CD14-positive monocyte (primary cell): Measurements from ENCODE around the gene FALEC. TPM values are rescaled to one million over a fixed set of nuclear protein-coding genes. Genes with fewer than 3 reads are reported as not detected.

ENCODE experiments used
- DNase-seq, 3 donors: peaks; one replicate each; pipeline ENCODE4 v3.0.0-alpha.2; 2011 to 2022
- H2AFZ ChIP-seq: 2 replicates; pipeline ENCODE4 v1.6.0; 2012; ENCODE audit warnings: mild to moderate bottlenecking, low read depth, low read length, inconsistent platforms; ENCODE audit not compliant: insufficient read depth, poor library complexity, severe bottlenecking
- H3K27ac ChIP-seq, 2 donors: 1 replicate in 1 of 2; 2 replicates in 1 of 2; pipeline ENCODE4 v1.5.1; 2012 to 2013; ENCODE audit warnings: low read length in 2 of 2, control low read depth in 1 of 2, inconsistent platforms in 1 of 2, low read depth in 1 of 2, mild to moderate bottlenecking in 1 of 2
- H3K27me3 ChIP-seq, 2 donors: one replicate each; pipeline versions ENCODE4 v1.6.0 to v1.6.1; 2011 to 2013; ENCODE audit warnings: low read length in 2 of 2; ENCODE audit not compliant: control insufficient read depth in 2 of 2, insufficient read depth in 2 of 2
- H3K36me3 ChIP-seq, 2 donors: replicated peaks in 1 of 2; 1 replicate in 1 of 2; 2 replicates in 1 of 2; pipeline versions ENCODE4 v1.5.1 to v1.6.1; 2012 to 2013; ENCODE audit warnings: low read length in 2 of 2, control low read depth in 1 of 2, inconsistent platforms in 1 of 2, mild to moderate bottlenecking in 1 of 2; ENCODE audit not compliant: insufficient read depth in 2 of 2, control insufficient read depth in 1 of 2
- H3K4me1 ChIP-seq, 2 donors: 1 replicate in 1 of 2; 2 replicates in 1 of 2; pipeline versions ENCODE4 v1.5.1 to v1.6.1; 2012 to 2013; ENCODE audit warnings: low read length in 2 of 2, control low read depth in 1 of 2, inconsistent platforms in 1 of 2, mild to moderate bottlenecking in 1 of 2, moderate library complexity in 1 of 2; ENCODE audit not compliant: insufficient read depth in 2 of 2, control insufficient read depth in 1 of 2
- H3K4me2 ChIP-seq: replicated peaks from 2 replicates; pipeline ENCODE3; 2012; ENCODE audit warnings: low read length, moderate library complexity, mild to moderate bottlenecking; ENCODE audit not compliant: poor library complexity, severe bottlenecking; ENCODE audit errors: extremely low read depth
- H3K4me3 ChIP-seq, 3 experiments: fragments of 200-600 bp in 1 of 3; sonication (generic) in 1 of 3; replicated peaks in 1 of 3; 1 replicate in 2 of 3; 2 replicates in 1 of 3; pipeline ENCODE4 v1.5.1; 2011 to 2013; ENCODE audit warnings: low read length in 3 of 3, mild to moderate bottlenecking in 3 of 3, control low read depth in 2 of 3, low read depth in 2 of 3, inconsistent platforms in 1 of 3, moderate library complexity in 1 of 3
- H3K79me2 ChIP-seq: 2 replicates; pipeline ENCODE4 v1.6.0; 2012; ENCODE audit warnings: mild to moderate bottlenecking, control low read depth, inconsistent platforms, low read length, moderate library complexity; ENCODE audit not compliant: insufficient read depth
- H3K9ac ChIP-seq: 2 replicates; pipeline ENCODE4 v1.6.0; 2017; ENCODE audit warnings: low read length, mild to moderate bottlenecking; ENCODE audit not compliant: insufficient read depth, poor library complexity, severe bottlenecking
- H3K9me3 ChIP-seq, 2 donors: replicated peaks in 1 of 2; 1 replicate in 1 of 2; 2 replicates in 1 of 2; pipeline versions ENCODE4 v1.5.1 to v1.6.1; 2012 to 2013; ENCODE audit warnings: low read length in 2 of 2, control low read depth in 1 of 2; ENCODE audit not compliant: control insufficient read depth in 1 of 2, insufficient read depth in 1 of 2
- H4K20me1 ChIP-seq: 2 replicates; pipeline ENCODE4 v1.6.0; 2012; ENCODE audit warnings: mild to moderate bottlenecking, low read length, control low read depth, moderate library complexity; ENCODE audit not compliant: insufficient read depth
- H3K27ac Mint-ChIP-seq, 7 donors: one replicate each; pipeline ENCODE4 v1.8.0; 2020; ENCODE audit warnings: mild to moderate bottlenecking in 7 of 7, mixed read lengths in 7 of 7, moderate library complexity in 6 of 7, inconsistent platforms in 2 of 7
- H3K27me3 Mint-ChIP-seq, 3 donors: one replicate each; pipeline ENCODE4 v1.8.0; 2021 to 2022; ENCODE audit warnings: low read depth in 3 of 3, mild to moderate bottlenecking in 3 of 3, mixed read lengths in 3 of 3, moderate library complexity in 3 of 3, inconsistent platforms in 1 of 3
- H3K36me3 Mint-ChIP-seq, 2 donors: one replicate each; pipeline ENCODE4 v1.8.0; 2020; ENCODE audit warnings: mixed read lengths in 2 of 2, inconsistent platforms in 1 of 2, mild to moderate bottlenecking in 1 of 2
- H3K4me1 Mint-ChIP-seq: one replicate; pipeline ENCODE4 v1.8.0; 2020; ENCODE audit warnings: mild to moderate bottlenecking, mixed read lengths
- H3K4me3 Mint-ChIP-seq, 2 donors: one replicate each; pipeline ENCODE4 v1.8.0; 2020; ENCODE audit warnings: mild to moderate bottlenecking in 2 of 2, mixed read lengths in 2 of 2, moderate library complexity in 1 of 2
- H3K9me3 Mint-ChIP-seq, 7 donors: one replicate each; pipeline ENCODE4 v1.8.0; 2020 to 2022; ENCODE audit warnings: mixed read lengths in 7 of 7, mild to moderate bottlenecking in 6 of 7, moderate library complexity in 6 of 7, inconsistent platforms in 2 of 7
- CTCF ChIP-seq: fragments of 200-600 bp; IDR thresholded peaks from one replicate; pipeline ENCODE4 v1.8.0; 2022; ENCODE audit warnings: antibody characterized with exemption, mild to moderate bottlenecking
- WGBS: methylation state at CpG from one replicate; pipeline ENCODE4 v1.1.5; 2013; ENCODE audit warnings: missing lambda C conversion rate; ENCODE audit not compliant: insufficient coverage; 5-methylcytosine and 5-hydroxymethylcytosine counted together
- intact Hi-C, 2 donors: fragments of 100-400 bp; cut with micrococcal nuclease; formaldehyde crosslinking; loops; one replicate each; pipeline versions ENCODE4 v1.15.0 to v1.15.1; 2023
- polyA plus RNA-seq, 3 donors: library from polyadenylated mRNA; depleted of rRNA in 1 of 3; unstranded in 2 of 3; stranded (reverse) in 1 of 3; fragments of 300-500 nt in 2 of 3; fragments of >200 nt in 1 of 3; fragmentation: Illumina TruSeq in 2 of 3; gene quantifications; 1 replicate in 2 of 3; 2 replicates in 1 of 3; pipeline ENCODE4 v1.2.3, GENCODE V29; 2012 to 2021

The FALEC gene
- polyA plus RNA-seq, 3 donors, result not detected

GRCh38 chr1:150560576-150561253 lies 45.2 kb downstream of the FALEC start:
- peaks cover 64% of the 10 kb centered on the region for H3K4me1 Mint-ChIP-seq
- Histone ChIP-seq H2AFZ (peak overlapping the region; percentile 37), H3K36me3 (peaks cover 32 to 49% of the 10 kb centered on the region in 2 donors), H3K9me3 (no peaks in the 10 kb centered on the region), H3K27me3 (no peaks in the 10 kb centered on the region), H4K20me1 (peaks cover 98% of the 10 kb centered on the region), H3K4me3 (peak overlapping the region; percentile 46 to 92 (median 61)), H3K4me2 (peak overlapping the region; percentile 98), H3K79me2 (peaks cover 70% of the 10 kb centered on the region), H3K27ac (peak overlapping the region; percentile 88 to 94), H3K4me1 (peaks cover 72 to 73% of the 10 kb centered on the region in 2 donors), H3K9ac (peak overlapping the region; percentile 77)
- peak; percentile 62 for TF ChIP-seq CTCF
- peaks cover 0 to 3% (median 0%) of the 10 kb centered on the region in 7 donors for H3K9me3 Mint-ChIP-seq
- peaks cover 54 to 71% of the 10 kb centered on the region in 2 donors for H3K36me3 Mint-ChIP-seq
- DNase-seq, result peak; percentile 74 to 79 (median 76)
- peak overlapping the region; percentile 96 to 100 (median 98) for H3K27ac Mint-ChIP-seq
- WGBS, result 15% methylated on average over 6 of the region's 17 CpGs
- peak overlapping the region; percentile 93 for H3K4me3 Mint-ChIP-seq
- peaks cover 0 to 2% (median 0%) of the 10 kb centered on the region in 3 donors for H3K27me3 Mint-ChIP-seq
- intact Hi-C loops, result loop anchor here (5.0 kb wide), 2 partner anchors 62 to 67 kb away; partner anchors contain the start of gene ENSA (in 1 of the 2)

- Histone ChIP-seq H3K27me3 (no peaks in the 10 kb centered on the region), H3K79me2 (peaks cover 73% of the 10 kb centered on the region), H3K36me3 (peaks cover 25 to 42% of the 10 kb centered on the region in 2 donors), H4K20me1 (peaks cover 98% of the 10 kb centered on the region), H3K9me3 (no peaks in the 10 kb centered on the region), H2AFZ (peak overlapping the region; percentile 37), H3K4me1 (peaks cover 78 to 79% of the 10 kb centered on the region in 2 donors), H3K4me2 (peak overlapping the region; percentile 98), H3K9ac (peak overlapping the region; percentile 77), H3K4me3 (peak overlapping the region; percentile 46 to 92 (median 61)), H3K27ac (peak overlapping the region; percentile 88 to 94)
- Mint-ChIP-seq H3K27ac (peak overlapping the region; percentile 96 to 100 (median 98)), H3K36me3 (peaks cover 49 to 69% of the 10 kb centered on the region in 2 donors), H3K27me3 (peaks cover 0 to 2% (median 0%) of the 10 kb centered on the region in 3 donors), H3K4me1 (peaks cover 69% of the 10 kb centered on the region), H3K4me3 (peak overlapping the region; percentile 93), H3K9me3 (peaks cover 0 to 3% (median 0%) of the 10 kb centered on the region in 7 donors)
- DNase-seq, result peak; percentile 66 to 73 (median 67)
- WGBS, result under 1% methylated on average over 24 of the region's 32 CpGs
- intact Hi-C loops, result loop anchor here (5.0 kb wide), 2 partner anchors 61 to 66 kb away; partner anchors contain the start of gene ENSA (in 1 of the 2)
- no peak for TF ChIP-seq CTCF
Observed at GRCh38 chr1:150561254-150561973, 45.9 kb downstream of the FALEC start.
